Gastroesophageal sphincter (tissue), 4 donors: Measurements from ENCODE around the gene PTPN14. TPM values are rescaled to one million over a fixed set of nuclear protein-coding genes. Genes with fewer than 3 reads are reported as not detected.

ENCODE experiments used
- ATAC-seq: fragments of 150-250 bp; one replicate; pipeline ENCODE4 v1.9.1; 2016; ENCODE audit warnings: mild to moderate bottlenecking, moderate library complexity
- H3K27ac ChIP-seq, 4 donors: fragments of 200-600 bp; sonication (generic) in 3 of 4; 1 replicate in 3 of 4; 2 replicates in 1 of 4; pipeline ENCODE4 v1.5.1; 2016 to 2019
- H3K27me3 ChIP-seq: fragments of 200-600 bp; sonication (generic); one replicate; pipeline ENCODE4 v1.5.1; 2019
- H3K36me3 ChIP-seq, 2 donors: fragments of 200-600 bp; sonication (generic); one replicate each; pipeline ENCODE4 v1.5.1; 2019; ENCODE audit warnings: control low read depth in 1 of 2
- H3K4me1 ChIP-seq, 3 donors: fragments of 200-600 bp; sonication (generic); 1 replicate in 2 of 3; 2 replicates in 1 of 3; pipeline ENCODE4 v1.5.1; 2016 to 2019; ENCODE audit warnings: control low read depth in 2 of 3
- H3K4me3 ChIP-seq, 2 donors: fragments of 200-600 bp; sonication (generic); one replicate each; pipeline ENCODE4 v1.5.1; 2019; ENCODE audit warnings: mild to moderate bottlenecking in 1 of 2, moderate library complexity in 1 of 2
- H3K9me3 ChIP-seq, 3 donors: fragments of 200-600 bp; sonication (generic); one replicate each; pipeline ENCODE4 v1.5.1; 2017 to 2019; ENCODE audit warnings: control low read depth in 2 of 3
- EP300 ChIP-seq: sonication (generic); formaldehyde crosslinking; IDR thresholded peaks from one replicate; pipeline ENCODE4 v1.6.1; 2017; ENCODE audit warnings: antibody characterized with exemption, mild to moderate bottlenecking
- POLR2A ChIP-seq, 2 donors: fragments of 450-650 bp; IDR thresholded peaks; one replicate each; pipeline ENCODE4 v1.6.1; 2017; ENCODE audit warnings: antibody characterized with exemption in 2 of 2, mild to moderate bottlenecking in 2 of 2, moderate library complexity in 1 of 2
- POLR2AphosphoS5 ChIP-seq: sonication (generic); formaldehyde crosslinking; IDR thresholded peaks from one replicate; pipeline ENCODE4 v1.6.1; 2017; ENCODE audit warnings: antibody characterized with exemption
- WGBS, 2 donors: methylation state at CpG; one replicate each; pipeline ENCODE4 v1.1.5; 2018; ENCODE audit warnings: low coverage in 1 of 2; 5-methylcytosine and 5-hydroxymethylcytosine counted together
- total RNA-seq, 4 donors: library from RNA; depleted of rRNA; stranded (reverse); fragments of >200 nt; gene quantifications; one replicate each; pipeline ENCODE4 v1.1.0, GENCODE V29; 2016
- TF ChIP-seq, protein P1 (sequence below), 4 experiments: fragments of 200-600 bp in 2 of 4; fragments of 450-650 bp in 2 of 4; sonication (generic) in 1 of 4; IDR thresholded peaks; one replicate each; pipeline ENCODE4 v1.5.1; 2017 to 2019; ENCODE audit warnings: antibody characterized with exemption in 4 of 4, mild to moderate bottlenecking in 2 of 4, moderate library complexity in 2 of 4

The PTPN14 gene
- total RNA-seq, 4 donors from 2014 or later: 38.9 to 96.8 (median 75.4) TPM

GRCh38 chr1:214425716-214426425, 125.5 kb downstream of the PTPN14 start:
- H3K4me3 ChIP-seq: no peak overlapping the region
- no peaks in the 10 kb centered on the region for H3K27me3 ChIP-seq
- H3K4me1 ChIP-seq: peaks cover 0 to 20% (median 0%) of the 10 kb centered on the region in 3 donors
- no peaks in the 10 kb centered on the region for H3K36me3 ChIP-seq
- WGBS, 2 donors: 73 to 82% methylated on average over 4 to 5 of the region's 5 CpGs
- H3K9me3 ChIP-seq: no peaks in the 10 kb centered on the region
- no peak overlapping the region for H3K27ac ChIP-seq
- no peak for ATAC-seq
- TF ChIP-seq EP300 (no peak), POLR2AphosphoS5 (no peak), POLR2A (IDR thresholded peaks at IDR 0.05) (no peak)
- TF ChIP-seq, protein P1, sequence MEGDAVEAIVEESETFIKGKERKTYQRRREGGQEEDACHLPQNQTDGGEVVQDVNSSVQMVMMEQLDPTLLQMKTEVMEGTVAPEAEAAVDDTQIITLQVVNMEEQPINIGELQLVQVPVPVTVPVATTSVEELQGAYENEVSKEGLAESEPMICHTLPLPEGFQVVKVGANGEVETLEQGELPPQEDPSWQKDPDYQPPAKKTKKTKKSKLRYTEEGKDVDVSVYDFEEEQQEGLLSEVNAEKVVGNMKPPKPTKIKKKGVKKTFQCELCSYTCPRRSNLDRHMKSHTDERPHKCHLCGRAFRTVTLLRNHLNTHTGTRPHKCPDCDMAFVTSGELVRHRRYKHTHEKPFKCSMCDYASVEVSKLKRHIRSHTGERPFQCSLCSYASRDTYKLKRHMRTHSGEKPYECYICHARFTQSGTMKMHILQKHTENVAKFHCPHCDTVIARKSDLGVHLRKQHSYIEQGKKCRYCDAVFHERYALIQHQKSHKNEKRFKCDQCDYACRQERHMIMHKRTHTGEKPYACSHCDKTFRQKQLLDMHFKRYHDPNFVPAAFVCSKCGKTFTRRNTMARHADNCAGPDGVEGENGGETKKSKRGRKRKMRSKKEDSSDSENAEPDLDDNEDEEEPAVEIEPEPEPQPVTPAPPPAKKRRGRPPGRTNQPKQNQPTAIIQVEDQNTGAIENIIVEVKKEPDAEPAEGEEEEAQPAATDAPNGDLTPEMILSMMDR (IDR thresholded peaks at IDR 0.05): no peak

GRCh38 chr1:214425101-214425500, 126.3 kb downstream of the PTPN14 start:
- no peak overlapping the region for H3K4me3 ChIP-seq
- TF ChIP-seq, protein P1 (IDR thresholded peaks at IDR 0.05): no peak
- no peak for TF ChIP-seq POLR2A (IDR thresholded peaks at IDR 0.05)
- TF ChIP-seq POLR2AphosphoS5: no peak
- TF ChIP-seq EP300: no peak
- H3K4me1 ChIP-seq: peaks cover 0 to 27% (median 0%) of the 10 kb centered on the region in 3 donors
- no peaks in the 10 kb centered on the region for H3K36me3 ChIP-seq
- ATAC-seq: no peak
- WGBS, 2 donors: 100% methylated on average over 1 to 2 of the region's 2 CpGs
- no peak overlapping the region for H3K27ac ChIP-seq
- no peaks in the 10 kb centered on the region for H3K9me3 ChIP-seq
- H3K27me3 ChIP-seq: no peaks in the 10 kb centered on the region

GRCh38 chr1:214423045-214423444, 128.4 kb downstream of the PTPN14 start:
- Histone ChIP-seq H3K27ac (no peak overlapping the region), H3K27me3 (no peaks in the 10 kb centered on the region), H3K36me3 (no peaks in the 10 kb centered on the region), H3K9me3 (no peaks in the 10 kb centered on the region), H3K4me3 (no peak overlapping the region), H3K4me1 (peaks cover 9 to 48% (median 10%) of the 10 kb centered on the region in 3 donors)
- 88 to 95% methylated on average over 3 to 4 of the region's 5 CpGs for WGBS, 2 donors
- ATAC-seq: no peak
- TF ChIP-seq POLR2AphosphoS5 (no peak), EP300 (no peak), POLR2A (IDR thresholded peaks at IDR 0.05) (no peak)
- TF ChIP-seq, protein P1 (IDR thresholded peaks at IDR 0.05): no peak

GRCh38 chr1:214422137-214422671, 129.2 kb downstream of the PTPN14 start:
- 67 to 74% methylated on average over 7 to 8 of the region's 8 CpGs for WGBS, 2 donors
- no peaks in the 10 kb centered on the region for H3K9me3 ChIP-seq
- ATAC-seq: no peak

More at GRCh38 chr1:214422137-214422671, 129.2 kb downstream of the PTPN14 start:
- H3K27me3 ChIP-seq: no peaks in the 10 kb centered on the region
- no peak for TF ChIP-seq EP300
- TF ChIP-seq, protein P1 (IDR thresholded peaks at IDR 0.05): no peak
- no peak for TF ChIP-seq POLR2AphosphoS5
- no peak for TF ChIP-seq POLR2A (IDR thresholded peaks at IDR 0.05)
- H3K4me1 ChIP-seq: peaks cover 10 to 56% (median 13%) of the 10 kb centered on the region in 3 donors
- H3K4me3 ChIP-seq: no peak overlapping the region
- H3K27ac ChIP-seq: no peak overlapping the region
- no peaks in the 10 kb centered on the region for H3K36me3 ChIP-seq
